GM12875 (cell line): ENCODE measurements around the gene FUT3.
"Not testable (repeated sequence)": the region's sequence is repeated elsewhere in the genome, so short reads cannot be mapped to it uniquely, and the experiment has no call there.

ENCODE experiments used
- H3K4me3 ChIP-seq: one replicate; pipeline ENCODE4 v1.5.1; 2011; ENCODE audit warnings: low read depth, low read length, control low read depth
- CTCF ChIP-seq: IDR thresholded peaks from 2 replicates; pipeline ENCODE4 v1.5.1; 2011; ENCODE audit warnings: low read depth, mild to moderate bottlenecking, control low read depth, inconsistent platforms, low read length, moderate library complexity, borderline replicate concordance; ENCODE audit not compliant: insufficient read depth

Gene FUT3

GRCh38 chr19:5880196-5880595, 28.9 kb upstream of the FUT3 start:
- no peak for TF ChIP-seq CTCF
- no peak overlapping the region for H3K4me3 ChIP-seq

- no peak for TF ChIP-seq CTCF
- no peak overlapping the region for H3K4me3 ChIP-seq
These were observed 26.6 kb upstream of the FUT3 start for GRCh38 chr19:5877882-5878281.

- TF ChIP-seq CTCF: no peak
These were observed 26.2 kb upstream of the FUT3 start for GRCh38 chr19:5877427-5877826.

GRCh38 chr19:5874496-5874895, 23.2 kb upstream of the FUT3 start:
- not testable (repeated sequence) for H3K4me3 ChIP-seq

More at GRCh38 chr19:5877427-5877826, 26.2 kb upstream of the FUT3 start:
- H3K4me3 ChIP-seq: no peak overlapping the region

GRCh38 chr19:5873617-5874199, 22.5 kb upstream of the FUT3 start:
- TF ChIP-seq CTCF: no peak
- H3K4me3 ChIP-seq: no peak overlapping the region

- H3K4me3 ChIP-seq: no peak overlapping the region
- no peak for TF ChIP-seq CTCF
These were observed 19.7 kb upstream of the FUT3 start for GRCh38 chr19:5870986-5871394.

GRCh38 chr19:5867201-5868136, 16.2 kb upstream of the FUT3 start:
- H3K4me3 ChIP-seq: no peak overlapping the region
- TF ChIP-seq CTCF: no peak
